Kidney (tissue), 14 donors: ENCODE results near the gene ZNF584. TPM values are rescaled to one million over a fixed set of nuclear protein-coding genes. Genes with fewer than 3 reads are reported as not detected.

Experiments
- DNase-seq, 5 donors: peaks; one replicate each; pipeline ENCODE4 v3.0.0-alpha.2; 2013 to 2020
- FAIRE-seq: peaks from 2 replicates; lab custom pipeline; 2012; peaks lifted over from hg19 to GRCh38; lab: Jason Lieb, UNC
- H3K27ac ChIP-seq, 2 donors: one replicate each; pipeline ENCODE4 v1.7.0; 2013; ENCODE audit warnings: low read depth in 2 of 2, low read length in 2 of 2, inconsistent platforms in 1 of 2
- H3K27me3 ChIP-seq: one replicate; pipeline ENCODE4 v1.7.1; 2013; ENCODE audit warnings: low read length, inconsistent platforms; ENCODE audit not compliant: control insufficient read depth, insufficient read depth
- H3K36me3 ChIP-seq, 3 donors: one replicate each; pipeline versions ENCODE4 v1.7.0 to v1.7.1; 2013; ENCODE audit warnings: low read length in 3 of 3, control low read depth in 1 of 3, inconsistent platforms in 1 of 3; ENCODE audit not compliant: insufficient read depth in 3 of 3, control insufficient read depth in 2 of 3
- H3K4me1 ChIP-seq, 3 donors: one replicate each; pipeline versions ENCODE4 v1.7.0 to v1.7.1; 2013; ENCODE audit warnings: low read length in 3 of 3, inconsistent platforms in 1 of 3, low read depth in 1 of 3; ENCODE audit not compliant: control insufficient read depth in 2 of 3, insufficient read depth in 2 of 3
- H3K4me3 ChIP-seq, 3 donors: one replicate each; pipeline versions ENCODE4 v1.7.0 to v1.8.1; 2013; ENCODE audit warnings: low read length in 3 of 3, control low read depth in 1 of 3, inconsistent platforms in 1 of 3
- H3K9ac ChIP-seq, 3 donors: one replicate each; pipeline versions ENCODE4 v1.7.0 to v1.7.1; 2013; ENCODE audit warnings: low read length in 3 of 3, control low read depth in 1 of 3, inconsistent platforms in 1 of 3
- H3K9me3 ChIP-seq, 3 donors: one replicate each; pipeline versions ENCODE4 v1.7.0 to v1.7.1; 2013; ENCODE audit warnings: low read length in 3 of 3, control low read depth in 1 of 3, inconsistent platforms in 1 of 3; ENCODE audit not compliant: control insufficient read depth in 2 of 3, insufficient read depth in 1 of 3
- intact Hi-C: fragments of 100-400 bp; cut with DNase I; formaldehyde crosslinking; loops from one replicate; pipeline ENCODE4 v1.11.1; 2022
- polyA plus RNA-seq: library from polyadenylated mRNA; stranded (reverse); fragments of 350-450 nt; fragmentation: Illumina TruSeq; extraction: RNeasy Lipid Tissue Mini Kit (QIAGEN cat#74804); gene quantifications from one replicate; pipeline ENCODE4 v1.2.3, GENCODE V29; 2014; ENCODE audit warnings: low read depth, low replicate concordance; ENCODE audit not compliant: insufficient read depth
- total RNA-seq: library from RNA; stranded (reverse); fragmentation: NEBNext Ultra II Directional; extraction: Animal tissue kit (Norgen Biotek cat#: 25700); gene quantifications from one replicate; pipeline ENCODE4 v1.2.1, GENCODE V29; 2021
- TF ChIP-seq, protein P1 (sequence below): IDR thresholded peaks from 3 replicates; pipeline ENCODE4 v1.5.1; 2012; ENCODE audit warnings: mild to moderate bottlenecking, moderate library complexity, borderline replicate concordance; ENCODE audit not compliant: insufficient read depth; ENCODE audit errors: extremely low read depth
- donor health status: control.
- donor health status: control.
- donor health status: control.
- donor health status: control.
- donor health status: control.
- donor health status: DM: yes; HTN: yes; CAD: no.
- donor health status: Normal renal cell carcinoma (clear cell type).

Gene ZNF584
- total and polyA plus RNA-seq, 2 donors from 2014 or later = 6.2 to 13.0 TPM

DNA sequence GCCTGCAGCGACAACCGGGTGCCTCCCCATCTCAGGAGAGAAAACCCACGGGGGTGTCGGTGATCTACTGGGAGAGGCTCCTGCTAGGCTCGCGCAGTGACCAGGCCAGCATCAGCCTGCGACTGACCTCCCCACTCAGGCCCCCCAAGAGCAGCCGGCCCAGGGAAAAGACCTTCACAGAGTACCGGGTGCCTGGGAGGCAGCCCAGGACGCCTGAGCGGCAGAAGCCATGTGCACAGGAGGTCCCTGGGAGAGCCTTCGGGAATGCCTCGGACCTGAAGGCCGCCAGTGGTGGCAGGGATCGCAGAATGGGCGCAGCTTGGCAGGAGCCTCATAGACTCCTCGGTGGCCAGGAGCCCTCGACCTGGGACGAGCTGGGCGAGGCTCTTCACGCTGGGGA lies 46.9 kb downstream of the ZNF584 start:
- Histone ChIP-seq H3K9ac (no peak overlapping the region), H3K27me3 (no peaks in the 10 kb centered on the region), H3K4me3 (no peak overlapping the region), H3K9me3 (no peaks in the 10 kb centered on the region), H3K4me1 (peaks cover 0 to 6% (median 0%) of the 10 kb centered on the region in 3 donors), H3K36me3 (peaks cover 0 to 5% (median 0%) of the 10 kb centered on the region in 3 donors), H3K27ac (no peak overlapping the region)
- TF ChIP-seq, protein P1, sequence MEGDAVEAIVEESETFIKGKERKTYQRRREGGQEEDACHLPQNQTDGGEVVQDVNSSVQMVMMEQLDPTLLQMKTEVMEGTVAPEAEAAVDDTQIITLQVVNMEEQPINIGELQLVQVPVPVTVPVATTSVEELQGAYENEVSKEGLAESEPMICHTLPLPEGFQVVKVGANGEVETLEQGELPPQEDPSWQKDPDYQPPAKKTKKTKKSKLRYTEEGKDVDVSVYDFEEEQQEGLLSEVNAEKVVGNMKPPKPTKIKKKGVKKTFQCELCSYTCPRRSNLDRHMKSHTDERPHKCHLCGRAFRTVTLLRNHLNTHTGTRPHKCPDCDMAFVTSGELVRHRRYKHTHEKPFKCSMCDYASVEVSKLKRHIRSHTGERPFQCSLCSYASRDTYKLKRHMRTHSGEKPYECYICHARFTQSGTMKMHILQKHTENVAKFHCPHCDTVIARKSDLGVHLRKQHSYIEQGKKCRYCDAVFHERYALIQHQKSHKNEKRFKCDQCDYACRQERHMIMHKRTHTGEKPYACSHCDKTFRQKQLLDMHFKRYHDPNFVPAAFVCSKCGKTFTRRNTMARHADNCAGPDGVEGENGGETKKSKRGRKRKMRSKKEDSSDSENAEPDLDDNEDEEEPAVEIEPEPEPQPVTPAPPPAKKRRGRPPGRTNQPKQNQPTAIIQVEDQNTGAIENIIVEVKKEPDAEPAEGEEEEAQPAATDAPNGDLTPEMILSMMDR = no peak
- DNase-seq (no peak), FAIRE-seq (no peak)
- intact Hi-C loops = no loop called here

DNA sequence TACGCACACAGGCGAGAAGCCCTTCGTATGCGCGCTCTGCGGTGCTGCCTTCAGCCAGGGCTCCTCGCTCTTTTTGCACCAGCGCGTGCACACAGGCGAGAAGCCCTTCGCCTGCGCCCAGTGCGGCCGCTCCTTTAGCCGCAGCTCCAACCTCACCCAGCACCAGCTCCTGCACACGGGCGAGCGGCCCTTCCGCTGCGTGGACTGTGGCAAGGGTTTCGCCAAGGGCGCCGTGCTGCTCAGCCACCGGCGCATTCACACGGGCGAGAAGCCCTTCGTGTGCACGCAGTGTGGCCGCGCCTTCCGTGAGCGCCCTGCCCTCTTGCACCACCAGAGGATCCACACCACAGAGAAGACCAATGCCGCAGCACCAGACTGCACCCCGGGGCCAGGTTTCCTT lies 47.7 kb downstream of the ZNF584 start:
- H3K36me3 ChIP-seq = peaks cover 0 to 5% (median 0%) of the 10 kb centered on the region in 3 donors
- no peak overlapping the region for H3K9ac ChIP-seq
- no peaks in the 10 kb centered on the region for H3K9me3 ChIP-seq
- TF ChIP-seq, protein P1 = no peak
- H3K27me3 ChIP-seq = no peaks in the 10 kb centered on the region
- no peak for FAIRE-seq
- H3K27ac ChIP-seq = no peak overlapping the region
- intact Hi-C loops = no loop called here
- peaks cover 0 to under 1% (median 0%) of the 10 kb centered on the region in 3 donors for H3K4me1 ChIP-seq
- no peak overlapping the region for H3K4me3 ChIP-seq
- DNase-seq = no peak

DNA sequence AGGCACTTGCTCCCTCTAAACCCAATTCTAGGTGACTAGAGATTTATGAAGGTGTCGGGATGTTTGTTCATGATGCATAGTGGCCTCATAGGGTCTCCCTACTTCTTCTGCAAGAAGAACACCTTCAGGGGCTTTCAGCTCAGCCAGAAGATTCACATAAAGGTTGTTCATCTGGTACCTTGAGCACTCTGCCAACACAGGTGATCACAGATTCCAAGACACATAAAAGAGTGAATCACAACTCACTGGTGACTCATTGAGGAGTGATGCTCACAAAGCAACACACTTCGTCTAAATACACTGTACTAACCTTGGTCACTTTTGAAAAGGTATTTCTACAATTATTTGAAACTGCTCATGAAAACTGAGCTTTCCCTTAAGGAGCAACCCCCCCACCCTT lies 51.6 kb downstream of the ZNF584 start:
- intact Hi-C loops = no loop called here
- TF ChIP-seq, protein P1 = no peak
- FAIRE-seq = no peak

More for the DNA sequence above, 51.6 kb downstream of the ZNF584 start:
- Histone ChIP-seq H3K36me3 (peaks cover 0 to 2% (median 0%) of the 10 kb centered on the region in 3 donors), H3K9ac (no peak overlapping the region), H3K4me1 (no peaks in the 10 kb centered on the region), H3K27me3 (no peaks in the 10 kb centered on the region), H3K27ac (no peak overlapping the region), H3K4me3 (no peak overlapping the region), H3K9me3 (no peaks in the 10 kb centered on the region)
- no peak for DNase-seq
